K562 (cell line): Measurements from ENCODE around the gene PSME4. TPM values are rescaled to one million over a fixed set of nuclear protein-coding genes. Genes with fewer than 3 reads are reported as not detected.

Source experiments
- ARID1B ChIP-seq: fragments of 450-650 bp; IDR thresholded peaks from 2 replicates; pipeline ENCODE4 v1.6.1; 2016; ENCODE audit warnings: antibody characterized with exemption, mild to moderate bottlenecking, inconsistent platforms
- ATF1 ChIP-seq, 2 experiments: fragments of 450-650 bp in 1 of 2; IDR thresholded peaks; 2 replicates each; pipeline ENCODE4 v1.6.1; 2016; ENCODE audit warnings: missing compliant biosample characterization in 1 of 2, missing genetic modification characterization in 1 of 2
- ATF3 ChIP-seq, 2 experiments: fragments of 450-650 bp in 1 of 2; sonication (generic) in 1 of 2; formaldehyde crosslinking in 1 of 2; IDR thresholded peaks in 1 of 2; conservative IDR thresholded peaks in 1 of 2; 2 replicates each; pipeline versions ENCODE4 v1.6.1 to v1.8.1; 2016 to 2023; ENCODE audit warnings: mild to moderate bottlenecking in 2 of 2, moderate library complexity in 2 of 2, inconsistent platforms in 1 of 2, missing genetic modification reagents in 1 of 2
- ATF7 ChIP-seq: fragments of 450-650 bp; IDR thresholded peaks from 2 replicates; pipeline ENCODE4 v1.7.1; 2014; ENCODE audit warnings: mild to moderate bottlenecking, moderate library complexity
- CBFA2T3 ChIP-seq: fragments of 450-650 bp; IDR thresholded peaks from 2 replicates; pipeline ENCODE4 v1.6.1; 2017
- CREM ChIP-seq: IDR thresholded peaks from 2 replicates; pipeline ENCODE4 v1.6.1; 2014; ENCODE audit warnings: antibody characterized with exemption, low read depth
- GABPB1 ChIP-seq: sonication (generic); formaldehyde crosslinking; IDR thresholded peaks from 2 replicates; pipeline ENCODE4 v1.8.0; 2022; ENCODE audit warnings: mild to moderate bottlenecking, missing genetic modification reagents
- GATAD2B ChIP-seq: fragments of 450-650 bp; IDR thresholded peaks from 2 replicates; pipeline ENCODE4 v1.6.1; 2017; ENCODE audit warnings: mild to moderate bottlenecking, borderline replicate concordance
- KLF1 ChIP-seq: fragments of 450-650 bp; IDR thresholded peaks from 2 replicates; pipeline ENCODE4 v1.6.1; 2016; ENCODE audit warnings: missing genetic modification characterization, missing compliant biosample characterization
- PBX2 ChIP-seq, 2 experiments: IDR thresholded peaks in 1 of 2; conservative IDR thresholded peaks in 1 of 2; 2 replicates each; pipeline ENCODE4 v1.6.1; 2016; ENCODE audit warnings: low read depth in 2 of 2, mild to moderate bottlenecking in 1 of 2, missing compliant biosample characterization in 1 of 2, missing genetic modification characterization in 1 of 2, moderate library complexity in 1 of 2
- RBM22 ChIP-seq: fragments of 200-400 bp; formaldehyde crosslinking; IDR thresholded peaks from 2 replicates; pipeline ENCODE4 v1.6.1; 2018; ENCODE audit warnings: low read length, low read depth; ENCODE audit not compliant: poor library complexity, severe bottlenecking
- RHOXF2B ChIP-seq: fragments of 250-450 bp; sonication (Bioruptor Pico); conservative IDR thresholded peaks from 2 replicates; pipeline ENCODE4 v1.5.1; 2021
- SNRNP70 ChIP-seq: fragments of 200-400 bp; formaldehyde crosslinking; optimal IDR thresholded peaks from 2 replicates; pipeline ENCODE3; 2017; ENCODE audit warnings: low read depth, low read length
- SREBF1 ChIP-seq: fragments of 150-350 bp; IDR thresholded peaks from 2 replicates; pipeline ENCODE4 v1.6.1; 2014; ENCODE audit warnings: antibody characterized with exemption, low read depth, low read length, borderline replicate concordance
- TAF15 ChIP-seq: fragments of 200-400 bp; formaldehyde crosslinking; IDR thresholded peaks from 2 replicates; pipeline ENCODE4 v1.6.1; 2017; ENCODE audit warnings: mild to moderate bottlenecking, low read depth, low read length, moderate library complexity
- TEAD4 ChIP-seq, 2 experiments: sonication (generic) in 1 of 2; formaldehyde crosslinking in 1 of 2; IDR thresholded peaks; 2 replicates each; pipeline versions ENCODE4 v1.6.1 to v1.8.0; 2012 to 2022; ENCODE audit warnings: borderline replicate concordance in 1 of 2, inconsistent platforms in 1 of 2, low read length in 1 of 2, mild to moderate bottlenecking in 1 of 2, missing genetic modification reagents in 1 of 2
- TSHZ1 ChIP-seq: fragments of 250-450 bp; sonication (Bioruptor Pico); IDR thresholded peaks from 2 replicates; pipeline ENCODE4 v1.4.0; 2020; ENCODE audit warnings: mild to moderate bottlenecking, moderate library complexity
- ZEB2 ChIP-seq: fragments of 450-650 bp; IDR thresholded peaks from 2 replicates; pipeline ENCODE4 v1.6.1; 2016
- ZNF668 ChIP-seq: fragments of 250-450 bp; sonication (Bioruptor Pico); IDR thresholded peaks from 2 replicates; pipeline ENCODE4 v1.8.0; 2022; ENCODE audit warnings: mild to moderate bottlenecking, inconsistent platforms
- polyA plus RNA-seq, 8 experiments: library from polyadenylated mRNA; depleted of rRNA in 4 of 8; stranded (reverse) in 5 of 8; unstranded in 3 of 8; fragments of >200 nt; fragmentation: Nextera tagmentation in 2 of 8; fragmentation: Illumina TruSeq in 1 of 8; extraction: Ambion mirVana in 2 of 8; extraction: Trizol in 1 of 8; gene quantifications; 2 replicates each; pipeline versions ENCODE4 v1.2.1 to v1.2.3, GENCODE V29; 2011 to 2014; ENCODE audit warnings: inconsistent platforms in 1 of 8, missing spikeins in 1 of 8
- total RNA-seq, 7 experiments: library from RNA; depleted of rRNA in 6 of 7; stranded (reverse); fragments of >200 nt in 6 of 7; fragmentation: Illumina TruSeq in 2 of 7; extraction: Trizol in 2 of 7; gene quantifications; 2 replicates each; pipeline versions ENCODE4 v1.2.1 to v1.2.3, GENCODE V29; 2011 to 2021; ENCODE audit warnings: low replicate concordance in 1 of 7

Gene PSME4
- total and polyA plus RNA-seq, 9 of the 15 experiments (the other 6 are each of a cell fraction or from before 2014, with no cell fraction given) = 24.3 to 77.8 (median 40.5) TPM

- TF ChIP-seq SREBF1 (no peak), RBM22 (no peak), GATAD2B (no peak), RHOXF2B (no peak), TAF15 (no peak), SNRNP70 (no peak), GABPB1 (CRISPR knock-in tag) (no peak), ARID1B (peak; percentile 55), ZEB2 (no peak), CBFA2T3 (peak; percentile 43; the same call in 1 of the 2 replicates), ATF7 (peak; percentile 57), PBX2 (CRISPR knock-in tag; IDR thresholded peaks at IDR 0.05; ENCODE audit: low read depth) (no peak), PBX2 (tag; conservative IDR thresholded peaks at IDR 0.05; ENCODE audit: low read depth) (no peak), ATF1 (CRISPR knock-in tag; IDR thresholded peaks at IDR 0.05) (no peak), ATF1 (tag; IDR thresholded peaks at IDR 0.05) (peak; percentile 49; the same call in 1 of the 2 replicates), TSHZ1 (CRISPR knock-in tag) (no peak), TEAD4 (IDR thresholded peaks at IDR 0.05; ENCODE audit: low read length) (peak; percentile 58; the same call in 1 of the 2 replicates), TEAD4 (CRISPR knock-in tag; IDR thresholded peaks at IDR 0.05; ENCODE audit: borderline replicate concordance) (no peak), ATF3 (IDR thresholded peaks at IDR 0.05) (peak; percentile 14; the same call in 1 of the 2 replicates), ATF3 (CRISPR knock-in tag; conservative IDR thresholded peaks at IDR 0.05) (no peak), KLF1 (tag) (no peak), CREM (peak; percentile 72), ZNF668 (no peak)
Measured at GRCh38 chr2:54000524-54000923, 29.7 kb upstream of the PSME4 start (continued).
